K562 (cell line): ENCODE data around the gene KIF1A. TPM values are rescaled to one million over a fixed set of nuclear protein-coding genes. Genes with fewer than 3 reads are reported as not detected.

Source experiments
- ATAC-seq: fragments of 200-7000 bp; cut with Tn5 transposase; 3 replicates; pipeline ENCODE4 v1.9.1; 2020; ENCODE audit warnings: moderate library complexity
- BruUV-seq: library from RNA; stranded (reverse); fragments of 400-500 nt; replicated peaks from 2 replicates; lab custom pipeline; 2021; lab: Mats Ljungman, UMichigan
- CTCF ChIA-PET: fragments of 300-600 bp; formaldehyde crosslinking; extraction: SDS; loops from one replicate; lab custom pipeline; 2021; ENCODE audit warnings: low intra/inter-chr PET ratio; lab: Yijun Ruan, JAX
- POLR2A ChIA-PET: fragments of 300-600, 350-650 bp; sonication (Branson Sonifier 250); formaldehyde crosslinking; extraction: SDS; loops from one replicate; lab custom pipeline; 2021; ENCODE audit warnings: antibody characterized with exemption, inconsistent platforms; lab: Yijun Ruan, JAX
- DNase-seq, 4 experiments: peaks; one replicate each; pipeline versions ENCODE4 v3.0.0 to v3.0.0-alpha.2; 2011 to 2018; ENCODE audit warnings: low spot score in 3 of 4, mixed read lengths in 3 of 4; ENCODE audit errors: extremely low read depth in 1 of 4
- FAIRE-seq: peaks from 2 replicates; lab custom pipeline; 2011; peaks lifted over from hg19 to GRCh38; lab: Jason Lieb, UNC
- H2AFZ ChIP-seq: 2 replicates; pipeline ENCODE4 v1.6.0; 2011; ENCODE audit warnings: low read depth, low read length, control low read depth, inconsistent platforms
- H3K27ac ChIP-seq: fragments of 200-600 bp; 3 replicates; pipeline ENCODE4 v1.8.0; 2011; ENCODE audit warnings: low read depth, mild to moderate bottlenecking, control low read depth, inconsistent platforms, low read length, moderate library complexity, mixed read lengths; ENCODE audit errors: extremely low read depth
- H3K27me3 ChIP-seq, 2 experiments: fragments of 300-600 bp in 1 of 2; 2 replicates in 1 of 2; 3 replicates in 1 of 2; pipeline versions ENCODE4 v1.6.0 to v1.8.0; 2011; ENCODE audit warnings: inconsistent platforms in 2 of 2, low read length in 2 of 2, mild to moderate bottlenecking in 1 of 2, mixed read lengths in 1 of 2, moderate library complexity in 1 of 2; ENCODE audit not compliant: control insufficient read depth in 2 of 2, insufficient read depth in 2 of 2
- H3K36me3 ChIP-seq: fragments of 300-600 bp; 3 replicates; pipeline ENCODE4 v1.8.0; 2011; ENCODE audit warnings: mild to moderate bottlenecking, low read length, inconsistent platforms; ENCODE audit not compliant: control insufficient read depth, insufficient read depth
- H3K4me1 ChIP-seq, 2 experiments: fragments of 200-600 bp in 1 of 2; replicated peaks in 1 of 2; 2 replicates in 1 of 2; 3 replicates in 1 of 2; pipeline versions ENCODE4 v1.5.1 to v1.8.0; 2011; ENCODE audit warnings: inconsistent platforms in 2 of 2, low read length in 2 of 2, mild to moderate bottlenecking in 1 of 2, mixed read lengths in 1 of 2, moderate library complexity in 1 of 2; ENCODE audit not compliant: control insufficient read depth in 2 of 2, insufficient read depth in 2 of 2
- H3K4me2 ChIP-seq: 2 replicates; pipeline ENCODE4 v1.6.1; 2011; ENCODE audit warnings: low read length, control low read depth, inconsistent platforms, mixed read lengths; ENCODE audit not compliant: insufficient read depth
- H3K4me3 ChIP-seq: fragments of 200-600 bp; sonication (generic), shearing (Covaris generic); 2 replicates; pipeline ENCODE4 v1.5.1; 2016; ENCODE audit warnings: control low read depth, inconsistent platforms
- H3K79me2 ChIP-seq: fragments of 200-600 bp; 3 replicates; pipeline ENCODE4 v1.8.0; 2011; ENCODE audit warnings: low read length, inconsistent platforms; ENCODE audit not compliant: control insufficient read depth, insufficient read depth
- H3K9ac ChIP-seq, 2 experiments: 2 replicates each; pipeline versions ENCODE4 v1.6.0 to v1.6.1; 2011; ENCODE audit warnings: low read depth in 2 of 2, low read length in 2 of 2, control low read depth in 1 of 2, inconsistent platforms in 1 of 2, mild to moderate bottlenecking in 1 of 2, mixed read lengths in 1 of 2; ENCODE audit not compliant: insufficient read depth in 1 of 2
- H3K9me1 ChIP-seq: one replicate; pipeline ENCODE4 v1.6.0; 2011; ENCODE audit warnings: inconsistent platforms, mild to moderate bottlenecking, low read length, moderate library complexity; ENCODE audit not compliant: control insufficient read depth, insufficient read depth
- H3K9me3 ChIP-seq: replicated peaks from 2 replicates; pipeline ENCODE4 v1.5.1; 2011; ENCODE audit warnings: low read depth, low read length, inconsistent platforms; ENCODE audit not compliant: control insufficient read depth, insufficient read depth
- H4K20me1 ChIP-seq: replicated peaks from 2 replicates; pipeline ENCODE4 v1.6.1; 2011; ENCODE audit warnings: low read length, inconsistent platforms, mixed read lengths; ENCODE audit not compliant: control insufficient read depth, insufficient read depth
- E2F3 ChIP-seq: fragments of 250-450 bp; sonication (Bioruptor Pico); IDR thresholded peaks from 2 replicates; pipeline ENCODE4 v1.4.0; 2020; ENCODE audit warnings: mild to moderate bottlenecking
- EP300 ChIP-seq: IDR thresholded peaks from 2 replicates; pipeline ENCODE4 v1.6.1; 2012; ENCODE audit warnings: low read length, improper control_type of control experiment
- MTA3 ChIP-seq: fragments of 450-650 bp; formaldehyde crosslinking; IDR thresholded peaks from 2 replicates; pipeline ENCODE4 v1.6.1; 2017; ENCODE audit warnings: mild to moderate bottlenecking, borderline replicate concordance
- NONO ChIP-seq, 2 experiments: fragments of 200-400 bp in 1 of 2; fragments of 450-650 bp in 1 of 2; formaldehyde crosslinking in 1 of 2; IDR thresholded peaks; 2 replicates each; pipeline ENCODE4 v1.6.1; 2017; ENCODE audit warnings: low read depth in 2 of 2, mild to moderate bottlenecking in 2 of 2, moderate library complexity in 2 of 2, low read length in 1 of 2
- ZNF280B ChIP-seq: fragments of 250-450 bp; sonication (Bioruptor Pico); IDR thresholded peaks from 2 replicates; pipeline ENCODE4 v1.5.1; 2021; ENCODE audit warnings: mild to moderate bottlenecking
- ZNF512 ChIP-seq: IDR thresholded peaks from 2 replicates; pipeline ENCODE4 v1.6.1; 2016; ENCODE audit warnings: missing genetic modification characterization, missing compliant biosample characterization
- WGBS: fragments of 100-300 bp; shearing (Covaris generic); methylation state at CpG from one replicate; pipeline ENCODE4 v1.1.6; 2016; ENCODE audit warnings: low coverage, mixed read lengths; ENCODE audit not compliant: insufficient coverage; ENCODE audit errors: missing lambda C conversion rate; 5-methylcytosine and 5-hydroxymethylcytosine counted together
- in situ Hi-C: fragments of 300-500 bp; cut with MboI; formaldehyde crosslinking; loops from 4 replicates; pipeline ENCODE4 v1.15.0; 2018; ENCODE audit warnings: inconsistent platforms, mixed read lengths
- intact Hi-C: fragments of 100-400 bp; cut with micrococcal nuclease; formaldehyde crosslinking; loops from 2 replicates; pipeline ENCODE4 v1.14.2; 2022
- polyA plus RNA-seq, 8 experiments: library from polyadenylated mRNA; depleted of rRNA in 4 of 8; stranded (reverse) in 5 of 8; unstranded in 3 of 8; fragments of >200 nt; fragmentation: Nextera tagmentation in 2 of 8; fragmentation: Illumina TruSeq in 1 of 8; extraction: Ambion mirVana in 2 of 8; extraction: Trizol in 1 of 8; gene quantifications; 2 replicates each; pipeline versions ENCODE4 v1.2.1 to v1.2.3, GENCODE V29; 2011 to 2014; ENCODE audit warnings: inconsistent platforms in 1 of 8, missing spikeins in 1 of 8
- total RNA-seq, 7 experiments: library from RNA; depleted of rRNA in 6 of 7; stranded (reverse); fragments of >200 nt in 6 of 7; fragmentation: Illumina TruSeq in 2 of 7; extraction: Trizol in 2 of 7; gene quantifications; 2 replicates each; pipeline versions ENCODE4 v1.2.1 to v1.2.3, GENCODE V29; 2011 to 2021; ENCODE audit warnings: low replicate concordance in 1 of 7
- TF ChIP-seq, protein P1 (sequence below): fragments of 450-650 bp; IDR thresholded peaks from 2 replicates; pipeline ENCODE4 v1.6.1; 2017; ENCODE audit warnings: antibody characterized with exemption

Gene KIF1A
- total and polyA plus RNA-seq, 9 of the 15 experiments (the other 6 are each of a cell fraction or from before 2014, with no cell fraction given) = 0.07 to 1.4 (median 0.45) TPM; not detected in 2

DNA sequence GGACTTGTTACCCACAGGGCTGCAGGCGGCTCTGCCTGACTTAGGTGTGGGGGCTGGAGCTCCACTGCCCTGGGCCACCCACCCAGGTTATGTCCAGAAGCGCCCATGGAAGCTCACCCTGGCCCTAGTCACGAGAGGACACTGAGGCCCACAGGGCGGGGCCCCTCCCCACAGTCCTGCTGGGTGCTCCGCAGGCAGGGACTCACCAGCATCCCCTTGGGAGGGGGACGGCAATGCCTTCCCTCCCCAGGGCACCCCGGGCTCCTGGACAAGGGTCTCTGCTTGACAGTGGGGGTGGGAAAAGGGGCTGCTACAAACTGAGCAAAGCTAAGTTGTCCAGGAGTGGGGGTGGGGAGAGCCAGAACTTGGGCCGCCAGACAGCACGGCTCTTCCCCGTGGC, 67.8 kb downstream of the KIF1A start (continued):
- TF ChIP-seq ZNF512 = no peak
- TF ChIP-seq, protein P1, sequence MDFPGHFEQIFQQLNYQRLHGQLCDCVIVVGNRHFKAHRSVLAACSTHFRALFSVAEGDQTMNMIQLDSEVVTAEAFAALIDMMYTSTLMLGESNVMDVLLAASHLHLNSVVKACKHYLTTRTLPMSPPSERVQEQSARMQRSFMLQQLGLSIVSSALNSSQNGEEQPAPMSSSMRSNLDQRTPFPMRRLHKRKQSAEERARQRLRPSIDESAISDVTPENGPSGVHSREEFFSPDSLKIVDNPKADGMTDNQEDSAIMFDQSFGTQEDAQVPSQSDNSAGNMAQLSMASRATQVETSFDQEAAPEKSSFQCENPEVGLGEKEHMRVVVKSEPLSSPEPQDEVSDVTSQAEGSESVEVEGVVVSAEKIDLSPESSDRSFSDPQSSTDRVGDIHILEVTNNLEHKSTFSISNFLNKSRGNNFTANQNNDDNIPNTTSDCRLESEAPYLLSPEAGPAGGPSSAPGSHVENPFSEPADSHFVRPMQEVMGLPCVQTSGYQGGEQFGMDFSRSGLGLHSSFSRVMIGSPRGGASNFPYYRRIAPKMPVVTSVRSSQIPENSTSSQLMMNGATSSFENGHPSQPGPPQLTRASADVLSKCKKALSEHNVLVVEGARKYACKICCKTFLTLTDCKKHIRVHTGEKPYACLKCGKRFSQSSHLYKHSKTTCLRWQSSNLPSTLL = no peak

GRCh38 chr2:240750409-240750808, 69.6 kb downstream of the KIF1A start:
- no peaks in the 10 kb centered on the region for H3K9me1 ChIP-seq

More at GRCh38 chr2:240750409-240750808, 69.6 kb downstream of the KIF1A start:
- H3K27ac ChIP-seq = no peak overlapping the region
- CTCF ChIA-PET = no interaction called here
- no peaks in the 10 kb centered on the region for H3K36me3 ChIP-seq
- no peak overlapping the region for H3K4me3 ChIP-seq
- no peak overlapping the region for H3K4me2 ChIP-seq
- intact Hi-C loops = no loop called here
- no peak for FAIRE-seq
- no peak overlapping the region for H2AFZ ChIP-seq
- POLR2A ChIA-PET = interaction anchor here (0.6 kb wide), 1 partner anchor 213 kb away, joined by 3 read pairs; no protein-coding TSS in a partner anchor
- TF ChIP-seq NONO (IDR thresholded peaks at IDR 0.05; ENCODE audit: low read depth in 2 of 2, low read length in 1 of 2) (no peak), EP300 (no peak), ZNF280B (no peak), E2F3 (CRISPR knock-in tag) (no peak), MTA3 (no peak)
- TF ChIP-seq, all 486 proteins: peak for 0
- Histone ChIP-seq H3K27me3 (peaks cover 2 to 22% of the 10 kb centered on the region in 2 experiments; a peak in 3 of 5 replicates), H3K9ac (no peak overlapping the region), H3K4me1 (no peaks in the 10 kb centered on the region; a peak in 1 of 5 replicates), H3K9me3 (no peaks in the 10 kb centered on the region), H4K20me1 (no peaks in the 10 kb centered on the region), H3K79me2 (no peaks in the 10 kb centered on the region)
- in situ Hi-C loops = no loop called here
- DNase-seq = no peak
- 0% methylated on average over 12 of the region's 22 CpGs for WGBS
- peak; percentile 47; the same call in 2 of the 3 replicates for ATAC-seq
- no TSS peak for BruUV-seq
